GM23248 (cell line): ENCODE results near the gene SSBP2. TPM values are rescaled to one million over a fixed set of nuclear protein-coding genes. Genes with fewer than 3 reads are reported as not detected.
A peak's percentile ranks its signal among the peaks of the same experiment; 100 is the strongest.

Source experiments
- DNase-seq: peaks from one replicate; pipeline ENCODE4 v3.0.0-alpha.2; 2015
- H2AFZ ChIP-seq: fragments of 200-600 bp; sonication (generic); 2 replicates; pipeline ENCODE4 v1.6.1; 2016; ENCODE audit warnings: antibody characterized with exemption
- H3F3A ChIP-seq: fragments of 200-600 bp; sonication (generic); 2 replicates; pipeline ENCODE4 v1.6.1; 2016; ENCODE audit warnings: mild to moderate bottlenecking, antibody characterized with exemption, mixed run types; ENCODE audit not compliant: insufficient read depth
- H3K27ac ChIP-seq: fragments of 200-600 bp; sonication (generic); 2 replicates; pipeline ENCODE4 v1.5.1; 2016; ENCODE audit warnings: mild to moderate bottlenecking
- H3K27me3 ChIP-seq: fragments of 200-600 bp; sonication (generic); replicated peaks from 2 replicates; pipeline ENCODE4 v1.6.1; 2016; ENCODE audit warnings: mild to moderate bottlenecking; ENCODE audit not compliant: insufficient read depth
- H3K36me3 ChIP-seq: fragments of 200-600 bp; sonication (generic); 2 replicates; pipeline ENCODE4 v1.6.1; 2016; ENCODE audit warnings: low read depth, mild to moderate bottlenecking
- H3K4me1 ChIP-seq: fragments of 200-600 bp; sonication (generic); 2 replicates; pipeline ENCODE4 v1.6.1; 2016; ENCODE audit warnings: mild to moderate bottlenecking; ENCODE audit not compliant: insufficient read depth
- H3K4me2 ChIP-seq: fragments of 200-600 bp; sonication (generic); one replicate; pipeline ENCODE4 v1.6.1; 2016; ENCODE audit warnings: mild to moderate bottlenecking; ENCODE audit not compliant: unreplicated experiment
- H3K4me3 ChIP-seq: fragments of 200-600 bp; sonication (generic); 2 replicates; pipeline ENCODE4 v1.5.1; 2016; ENCODE audit warnings: mild to moderate bottlenecking
- H3K79me2 ChIP-seq: fragments of 200-600 bp; sonication (generic); 2 replicates; pipeline ENCODE4 v1.6.1; 2016; ENCODE audit warnings: mild to moderate bottlenecking; ENCODE audit not compliant: insufficient read depth
- H3K9ac ChIP-seq: fragments of 200-600 bp; sonication (generic); 2 replicates; pipeline ENCODE4 v1.6.1; 2016; ENCODE audit warnings: mild to moderate bottlenecking
- H3K9me2 ChIP-seq: fragments of 200-600 bp; sonication (generic); 2 replicates; pipeline ENCODE4 v1.6.1; 2016; ENCODE audit warnings: mixed run types, mild to moderate bottlenecking, moderate library complexity; ENCODE audit not compliant: insufficient read depth
- H3K9me3 ChIP-seq: fragments of 200-600 bp; sonication (generic); one replicate; pipeline ENCODE4 v1.6.1; 2017; ENCODE audit warnings: low read depth
- H4K20me1 ChIP-seq: fragments of 200-600 bp; sonication (generic); 2 replicates; pipeline ENCODE4 v1.6.0; 2016; ENCODE audit not compliant: insufficient read depth
- EZH2 ChIP-seq: fragments of 200-600 bp; sonication (generic); IDR thresholded peaks from 2 replicates; pipeline ENCODE4 v1.6.1; 2018; ENCODE audit warnings: antibody characterized with exemption, mild to moderate bottlenecking; ENCODE audit not compliant: insufficient read depth, poor library complexity, severe bottlenecking
- EZH2phosphoT487 ChIP-seq: fragments of 200-600 bp; sonication (generic); IDR thresholded peaks from 2 replicates; pipeline ENCODE4 v1.6.1; 2018; ENCODE audit warnings: antibody characterized with exemption, moderate library complexity, mild to moderate bottlenecking, low read depth; ENCODE audit not compliant: insufficient read depth
- WGBS, 2 experiments: methylation state at CpG; one replicate each; pipeline ENCODE4 v1.1.6; 2015 to 2017; ENCODE audit warnings: low lambda C conversion rate in 2 of 2, low coverage in 1 of 2; ENCODE audit errors: missing lambda C conversion rate in 2 of 2; 5-methylcytosine and 5-hydroxymethylcytosine counted together
- in situ Hi-C: fragments of 300-500 bp; cut with MboI; formaldehyde crosslinking; loops from 2 replicates; pipeline ENCODE4 v1.15.0; 2020
- polyA plus RNA-seq: library from polyadenylated mRNA; unstranded; fragments of >200 nt; fragmentation: Nextera tagmentation; extraction: Ambion mirVana; gene quantifications from 2 replicates; pipeline ENCODE4 v1.2.1, GENCODE V29; 2016
- total RNA-seq: library from RNA; depleted of rRNA; stranded (reverse); fragments of >200 nt; shearing (Covaris generic); gene quantifications from 2 replicates; pipeline ENCODE4 v1.2.3, GENCODE V29; 2014

Gene SSBP2
- total and polyA plus RNA-seq, 2 experiments from 2014 or later, result 25.5 to 40.0 TPM

DNA sequence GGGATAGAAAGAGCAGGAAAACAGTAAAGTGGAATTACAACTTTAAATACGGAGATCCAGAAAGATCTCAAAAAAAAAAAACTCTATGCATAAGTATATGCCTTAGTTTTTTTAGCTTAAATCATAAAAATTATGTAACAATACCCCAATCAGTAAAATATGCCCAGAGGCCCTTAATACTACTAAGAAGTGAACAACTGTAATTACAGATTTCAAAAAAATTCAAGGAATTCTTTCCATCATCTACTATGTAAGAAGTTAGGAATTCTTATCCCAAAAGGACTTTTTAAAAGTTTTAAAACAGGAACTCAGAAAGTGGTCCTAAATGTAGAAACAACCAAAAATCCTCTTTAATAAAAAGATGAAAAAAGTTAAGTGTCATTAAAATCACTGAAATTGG is 111.3 kb downstream of the SSBP2 start:
- H3K27ac ChIP-seq, result peak overlapping the region; percentile 45; the same call in 1 of the 2 replicates
- 85 to 97% methylated on average over 1 of the region's 1 CpG for WGBS, 2 experiments
- H3K4me2 ChIP-seq, result peak overlapping the region; percentile 69
- peaks cover 21% of the 10 kb centered on the region for H3K4me1 ChIP-seq
- H3K27me3 ChIP-seq, result no peaks in the 10 kb centered on the region
- H3K9me3 ChIP-seq, result no peaks in the 10 kb centered on the region
- in situ Hi-C loops, result no loop called here
- no peak for TF ChIP-seq EZH2
- TF ChIP-seq EZH2phosphoT487, result no peak
- H3K36me3 ChIP-seq, result no peaks in the 10 kb centered on the region
- H3K9me2 ChIP-seq, result no peaks in the 10 kb centered on the region; the same call in 1 of the 2 replicates
- H3K9ac ChIP-seq, result peak overlapping the region; percentile 10; the same call in 1 of the 2 replicates
- H2AFZ ChIP-seq, result peak overlapping the region; percentile 11
- no peaks in the 10 kb centered on the region for H4K20me1 ChIP-seq
- H3K79me2 ChIP-seq, result no peaks in the 10 kb centered on the region
- peaks cover 13% of the 10 kb centered on the region; the same call in 1 of the 2 replicates for H3F3A ChIP-seq
- H3K4me3 ChIP-seq, result peak overlapping the region; percentile 43
- peak; percentile 35 for DNase-seq

DNA sequence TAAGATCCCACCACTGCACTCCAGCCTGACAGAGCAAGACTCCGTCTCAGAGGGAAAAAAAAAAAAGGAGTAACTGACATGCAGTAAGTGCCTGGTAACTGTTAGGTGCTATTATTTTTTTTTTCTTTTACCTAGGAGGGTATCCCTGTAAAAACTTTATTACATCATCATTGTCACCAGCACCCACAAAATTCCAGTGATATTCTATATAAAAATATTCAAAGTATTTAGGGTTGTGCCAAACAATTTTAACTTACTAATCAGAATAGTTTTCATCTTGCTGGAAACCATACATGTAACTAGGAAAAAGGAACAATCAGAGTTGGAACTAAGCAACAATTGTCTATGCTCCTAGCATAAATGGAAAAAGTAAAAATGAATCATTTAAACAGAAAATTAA is 112.4 kb downstream of the SSBP2 start:
- peak; percentile 33 for DNase-seq
- no peaks in the 10 kb centered on the region for H3K9me2 ChIP-seq
- peak overlapping the region; percentile 69 for H3K4me2 ChIP-seq
- in situ Hi-C loops, result no loop called here
- H3K9me3 ChIP-seq, result no peaks in the 10 kb centered on the region
- peaks cover 13% of the 10 kb centered on the region; the same call in 1 of the 2 replicates for H3F3A ChIP-seq
- peak overlapping the region; percentile 45 for H3K27ac ChIP-seq
- H4K20me1 ChIP-seq, result no peaks in the 10 kb centered on the region
- no peaks in the 10 kb centered on the region for H3K27me3 ChIP-seq
- H3K4me3 ChIP-seq, result peak overlapping the region; percentile 25; the same call in 1 of the 2 replicates
- TF ChIP-seq EZH2 (no peak), EZH2phosphoT487 (no peak)
- H3K79me2 ChIP-seq, result no peaks in the 10 kb centered on the region
- H3K9ac ChIP-seq, result peak overlapping the region; percentile 10
- no peaks in the 10 kb centered on the region for H3K36me3 ChIP-seq
- H3K4me1 ChIP-seq, result peaks cover 21% of the 10 kb centered on the region
- WGBS, 2 experiments, result 85 to 92% methylated on average over 1 of the region's 1 CpG
- peak overlapping the region; percentile 11 for H2AFZ ChIP-seq

DNA sequence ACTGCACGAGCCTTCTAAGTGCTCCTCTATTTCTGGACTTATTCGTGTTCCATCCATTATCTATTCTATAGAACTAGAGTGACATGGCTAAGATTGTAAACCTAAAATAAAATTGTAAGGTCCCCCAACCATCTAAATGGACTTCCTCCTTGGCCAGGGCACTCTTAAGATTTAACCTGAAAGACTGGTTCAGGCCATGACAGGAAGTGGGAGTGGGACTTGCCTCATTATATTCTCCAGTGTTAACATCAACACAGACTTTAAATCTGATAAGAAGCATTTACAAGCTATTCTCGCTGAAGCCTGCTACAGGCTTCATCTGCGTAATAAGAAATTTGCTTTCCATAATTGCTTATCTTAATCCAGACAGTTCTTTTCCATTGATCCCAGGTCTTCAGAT is 117.0 kb downstream of the SSBP2 start:
- no peak overlapping the region for H3K27ac ChIP-seq
- H3K4me2 ChIP-seq, result no peak overlapping the region
- no peaks in the 10 kb centered on the region for H3K79me2 ChIP-seq
- DNase-seq, result no peak
- H3K9ac ChIP-seq, result no peak overlapping the region
- WGBS, 2 experiments, result 96 to 98% methylated on average over 4 of the region's 4 CpGs
- no peak for TF ChIP-seq EZH2phosphoT487
- TF ChIP-seq EZH2, result no peak
- no peaks in the 10 kb centered on the region for H3K27me3 ChIP-seq
- H3K9me3 ChIP-seq, result no peaks in the 10 kb centered on the region
- in situ Hi-C loops, result no loop called here
- H3K4me3 ChIP-seq, result no peak overlapping the region
- peaks cover 5% of the 10 kb centered on the region; the same call in 1 of the 2 replicates for H3F3A ChIP-seq
- no peaks in the 10 kb centered on the region for H4K20me1 ChIP-seq
- no peaks in the 10 kb centered on the region for H3K36me3 ChIP-seq
- peaks cover 16% of the 10 kb centered on the region for H3K4me1 ChIP-seq
- H2AFZ ChIP-seq, result no peak overlapping the region
- no peaks in the 10 kb centered on the region for H3K9me2 ChIP-seq

DNA sequence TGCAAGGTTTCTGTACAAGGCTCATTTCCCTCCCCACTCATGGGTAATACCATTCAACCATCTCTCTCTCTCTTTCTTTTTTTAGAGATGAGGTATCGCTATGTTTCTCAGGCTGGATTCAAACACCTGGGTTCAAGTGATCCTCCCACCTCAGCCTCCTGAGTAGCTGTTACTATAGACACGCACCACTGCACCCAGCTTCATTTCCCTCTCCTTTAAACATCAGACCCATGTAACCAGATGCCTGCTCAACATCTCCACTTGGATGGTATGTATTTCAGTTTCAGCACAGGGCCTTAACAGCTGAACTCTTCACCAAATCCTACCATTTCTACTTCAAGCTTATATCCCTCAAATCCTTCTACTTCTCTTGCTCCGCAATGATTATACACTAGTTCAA is 117.4 kb downstream of the SSBP2 start:
- H3K4me1 ChIP-seq, result peaks cover 12% of the 10 kb centered on the region
- in situ Hi-C loops, result no loop called here
- H3K9ac ChIP-seq, result no peak overlapping the region
- no peak overlapping the region for H3K27ac ChIP-seq
- H3K4me3 ChIP-seq, result no peak overlapping the region
- H4K20me1 ChIP-seq, result no peaks in the 10 kb centered on the region
- DNase-seq, result no peak
- peaks cover under 1% of the 10 kb centered on the region; the same call in 1 of the 2 replicates for H3F3A ChIP-seq
- H3K27me3 ChIP-seq, result no peaks in the 10 kb centered on the region
- H2AFZ ChIP-seq, result no peak overlapping the region
- WGBS, 2 experiments, result 98% methylated on average over 3 of the region's 3 CpGs
- no peaks in the 10 kb centered on the region for H3K9me2 ChIP-seq
- no peak for TF ChIP-seq EZH2
- no peak for TF ChIP-seq EZH2phosphoT487
- H3K36me3 ChIP-seq, result no peaks in the 10 kb centered on the region
- H3K79me2 ChIP-seq, result no peaks in the 10 kb centered on the region
- no peak overlapping the region for H3K4me2 ChIP-seq
- no peaks in the 10 kb centered on the region for H3K9me3 ChIP-seq

DNA sequence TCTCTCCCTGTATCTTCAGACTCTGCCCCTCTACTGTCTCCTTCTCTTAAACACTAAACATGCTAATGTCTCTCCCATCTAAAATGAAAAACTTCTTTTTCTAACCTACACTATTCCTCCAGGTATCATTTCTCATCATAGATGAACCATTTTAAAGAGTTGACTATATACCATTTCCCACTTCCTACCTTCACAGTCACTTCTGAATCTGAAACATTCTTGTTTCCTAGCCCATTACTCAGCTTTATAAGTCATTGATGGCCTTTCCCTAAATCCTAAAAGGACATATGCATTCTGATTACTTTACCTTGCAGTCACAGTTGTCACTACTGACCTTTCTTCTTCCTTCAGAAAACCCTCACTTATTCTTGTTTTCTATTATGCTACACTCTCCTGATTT is 118.2 kb downstream of the SSBP2 start:
- no peaks in the 10 kb centered on the region for H3K27me3 ChIP-seq
- no peaks in the 10 kb centered on the region for H3F3A ChIP-seq
- H2AFZ ChIP-seq, result no peak overlapping the region
- DNase-seq, result no peak
- no peak overlapping the region for H3K9ac ChIP-seq
- H3K27ac ChIP-seq, result no peak overlapping the region
- H3K36me3 ChIP-seq, result no peaks in the 10 kb centered on the region
- no peak overlapping the region for H3K4me3 ChIP-seq
- H3K9me2 ChIP-seq, result no peaks in the 10 kb centered on the region
- no peak overlapping the region for H3K4me2 ChIP-seq
- in situ Hi-C loops, result no loop called here
- H3K79me2 ChIP-seq, result no peaks in the 10 kb centered on the region
- H3K9me3 ChIP-seq, result no peaks in the 10 kb centered on the region
- H4K20me1 ChIP-seq, result no peaks in the 10 kb centered on the region
- TF ChIP-seq EZH2phosphoT487 (no peak), EZH2 (no peak)
- peaks cover 9% of the 10 kb centered on the region; the same call in 1 of the 2 replicates for H3K4me1 ChIP-seq
